HEK293 (cell line): ENCODE results near the gene PEAR1.
A peak's percentile ranks its signal among the peaks of the same experiment; 100 is the strongest.

Experiments used
- CTCF ChIA-PET: fragments of 350-600 bp; formaldehyde crosslinking; extraction: SDS; loops from one replicate; lab custom pipeline; 2021; ENCODE audit warnings: antibody characterized with exemption; lab: Yijun Ruan, JAX
- POLR2A ChIA-PET: fragments of 300-600 bp; formaldehyde crosslinking; extraction: SDS; loops from one replicate; lab custom pipeline; 2020; ENCODE audit warnings: antibody characterized with exemption, inconsistent platforms; lab: Yijun Ruan, JAX
- H3K27ac ChIP-seq: fragments of 200-500 bp; sonication (Bioruptor generic); 2 replicates; pipeline ENCODE4 v1.5.1; 2014; ENCODE audit warnings: low read depth, low read length, control low read depth, inconsistent platforms; ENCODE audit errors: extremely low read depth
- H3K36me3 ChIP-seq, 2 experiments: fragments of 200-500 bp in 1 of 2; sonication (Bioruptor generic) in 1 of 2; 1 replicate in 1 of 2; 2 replicates in 1 of 2; pipeline ENCODE4 v1.5.1; 2014 to 2017; ENCODE audit warnings: inconsistent platforms in 2 of 2, low read length in 2 of 2; ENCODE audit not compliant: control insufficient read depth in 2 of 2, insufficient read depth in 1 of 2
- H3K4me1 ChIP-seq: fragments of 200-500 bp; sonication (Bioruptor generic); 2 replicates; pipeline ENCODE4 v1.5.1; 2014; ENCODE audit warnings: mild to moderate bottlenecking, low read length, inconsistent platforms; ENCODE audit not compliant: control insufficient read depth, insufficient read depth
- H3K4me3 ChIP-seq: 2 replicates; pipeline ENCODE4 v1.5.1; 2011; ENCODE audit warnings: low read depth, mild to moderate bottlenecking, control low read depth, low read length, moderate library complexity
- H3K9me3 ChIP-seq: fragments of 200-500 bp; sonication (Bioruptor generic); 2 replicates; pipeline ENCODE4 v1.5.1; 2014; ENCODE audit warnings: low read depth, low read length, inconsistent platforms; ENCODE audit not compliant: control insufficient read depth, insufficient read depth
- ATF2 ChIP-seq: fragments of 450-650 bp; formaldehyde crosslinking; IDR thresholded peaks from 2 replicates; pipeline ENCODE4 v1.5.1; 2016; ENCODE audit warnings: missing biosample characterization, missing genetic modification characterization, low read depth
- GLIS1 ChIP-seq: fragments of 450-650 bp; formaldehyde crosslinking; IDR thresholded peaks from 2 replicates; pipeline ENCODE4 v1.5.1; 2016; ENCODE audit warnings: missing biosample characterization, missing genetic modification characterization
- PRDM4 ChIP-seq: fragments of 450-650 bp; formaldehyde crosslinking; IDR thresholded peaks from 2 replicates; pipeline ENCODE4 v1.5.1; 2017; ENCODE audit warnings: missing biosample characterization, missing genetic modification characterization
- RBAK ChIP-seq: fragments of 450-650 bp; formaldehyde crosslinking; IDR thresholded peaks from 2 replicates; pipeline ENCODE4 v1.5.1; 2016; ENCODE audit warnings: missing biosample characterization, missing genetic modification characterization
- SALL2 ChIP-seq: fragments of 450-650 bp; formaldehyde crosslinking; IDR thresholded peaks from 2 replicates; pipeline ENCODE4 v1.5.0; 2017; ENCODE audit warnings: missing biosample characterization, mild to moderate bottlenecking, missing genetic modification characterization, borderline replicate concordance
- SCRT2 ChIP-seq: fragments of 450-650 bp; formaldehyde crosslinking; IDR thresholded peaks from 2 replicates; pipeline ENCODE4 v1.5.1; 2016; ENCODE audit warnings: missing biosample characterization, missing genetic modification characterization
- SP7 ChIP-seq: fragments of 450-650 bp; formaldehyde crosslinking; IDR thresholded peaks from 2 replicates; pipeline ENCODE4 v1.5.1; 2016; ENCODE audit warnings: missing biosample characterization, missing genetic modification characterization
- ZIC2 ChIP-seq: fragments of 450-650 bp; formaldehyde crosslinking; IDR thresholded peaks from 2 replicates; pipeline ENCODE4 v1.5.1; 2016; ENCODE audit warnings: missing biosample characterization, missing genetic modification characterization
- ZNF184 ChIP-seq: fragments of 450-650 bp; IDR thresholded peaks from 2 replicates; pipeline ENCODE4 v1.5.1; 2018; ENCODE audit warnings: missing biosample characterization, mild to moderate bottlenecking, missing genetic modification characterization
- ZNF366 ChIP-seq: fragments of 450-650 bp; formaldehyde crosslinking; conservative IDR thresholded peaks from 2 replicates; pipeline ENCODE4 v1.5.1; 2016; ENCODE audit warnings: missing biosample characterization, missing genetic modification characterization
- ZNF416 ChIP-seq: fragments of 450-650 bp; formaldehyde crosslinking; IDR thresholded peaks from 2 replicates; pipeline ENCODE4 v1.5.1; 2016; ENCODE audit warnings: missing biosample characterization, missing genetic modification characterization
- ZNF501 ChIP-seq: fragments of 450-650 bp; formaldehyde crosslinking; IDR thresholded peaks from 2 replicates; pipeline ENCODE4 v1.5.1; 2016; ENCODE audit warnings: missing biosample characterization, missing genetic modification characterization
- ZNF518A ChIP-seq: fragments of 450-650 bp; formaldehyde crosslinking; conservative IDR thresholded peaks from 2 replicates; pipeline ENCODE4 v1.5.1; 2016; ENCODE audit warnings: low read depth, missing biosample characterization, missing genetic modification characterization
- ZNF571 ChIP-seq: fragments of 450-650 bp; formaldehyde crosslinking; IDR thresholded peaks from 2 replicates; pipeline ENCODE4 v1.5.0; 2017; ENCODE audit warnings: missing biosample characterization, missing genetic modification characterization
- ZNF623 ChIP-seq: fragments of 450-650 bp; formaldehyde crosslinking; IDR thresholded peaks from 2 replicates; pipeline ENCODE4 v1.5.1; 2016; ENCODE audit warnings: missing biosample characterization, missing genetic modification characterization
- ZNF660 ChIP-seq: fragments of 450-650 bp; IDR thresholded peaks from 2 replicates; pipeline ENCODE4 v1.5.1; 2018; ENCODE audit warnings: missing biosample characterization, mild to moderate bottlenecking, missing genetic modification characterization
- ZNF747 ChIP-seq: fragments of 450-650 bp; formaldehyde crosslinking; IDR thresholded peaks from 2 replicates; pipeline ENCODE4 v1.5.1; 2016; ENCODE audit warnings: missing biosample characterization, missing genetic modification characterization
- ZNF768 ChIP-seq: fragments of 450-650 bp; formaldehyde crosslinking; IDR thresholded peaks from 2 replicates; pipeline ENCODE4 v1.5.1; 2018; ENCODE audit warnings: missing biosample characterization, mild to moderate bottlenecking, missing genetic modification characterization
- TF ChIP-seq, protein P1 (sequence below): fragments of 450-650 bp; formaldehyde crosslinking; IDR thresholded peaks from 2 replicates; pipeline ENCODE4 v1.5.1; 2017; ENCODE audit warnings: missing biosample characterization, missing genetic modification characterization
- TF ChIP-seq, protein P2 (sequence below): fragments of 450-650 bp; formaldehyde crosslinking; IDR thresholded peaks from 2 replicates; pipeline ENCODE4 v1.5.1; 2016; ENCODE audit warnings: missing biosample characterization, missing genetic modification characterization, low read depth

Gene PEAR1

GRCh38 chr1:156887734-156888133 is 5.8 kb upstream of the PEAR1 start:
- TF ChIP-seq ZIC2 (tag by site-specific recombination) (0 out of 2 replicates have a peak, but pooled peaks have one; percentile 18), GLIS1 (peak; percentile 73), ATF2 (tag by site-specific recombination) (no peak)
- TF ChIP-seq, protein P1, sequence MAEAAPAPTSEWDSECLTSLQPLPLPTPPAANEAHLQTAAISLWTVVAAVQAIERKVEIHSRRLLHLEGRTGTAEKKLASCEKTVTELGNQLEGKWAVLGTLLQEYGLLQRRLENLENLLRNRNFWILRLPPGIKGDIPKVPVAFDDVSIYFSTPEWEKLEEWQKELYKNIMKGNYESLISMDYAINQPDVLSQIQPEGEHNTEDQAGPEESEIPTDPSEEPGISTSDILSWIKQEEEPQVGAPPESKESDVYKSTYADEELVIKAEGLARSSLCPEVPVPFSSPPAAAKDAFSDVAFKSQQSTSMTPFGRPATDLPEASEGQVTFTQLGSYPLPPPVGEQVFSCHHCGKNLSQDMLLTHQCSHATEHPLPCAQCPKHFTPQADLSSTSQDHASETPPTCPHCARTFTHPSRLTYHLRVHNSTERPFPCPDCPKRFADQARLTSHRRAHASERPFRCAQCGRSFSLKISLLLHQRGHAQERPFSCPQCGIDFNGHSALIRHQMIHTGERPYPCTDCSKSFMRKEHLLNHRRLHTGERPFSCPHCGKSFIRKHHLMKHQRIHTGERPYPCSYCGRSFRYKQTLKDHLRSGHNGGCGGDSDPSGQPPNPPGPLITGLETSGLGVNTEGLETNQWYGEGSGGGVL (tag by site-specific recombination) = 0 out of 2 replicates have a peak, but pooled peaks have one; percentile 29
- Histone ChIP-seq H3K27ac (no peak overlapping the region), H3K4me1 (no peaks in the 10 kb centered on the region), H3K36me3 (no peaks in the 10 kb centered on the region), H3K4me3 (no peak overlapping the region), H3K9me3 (no peaks in the 10 kb centered on the region)
- ChIA-PET POLR2A (interaction anchor here (0.9 to 1.4 kb wide), 2 partner anchors 28 to 46 kb away, joined by 5 to 8 read pairs; partner anchors contain the start of gene NTRK1), CTCF (interaction anchor here (0.5 to 10.2 kb wide), 7 partner anchors 37 to 207 kb away, joined by 4 to 199 read pairs (median 11); partner anchors contain the start of gene LRRC71)

- no peaks in the 10 kb centered on the region for H3K9me3 ChIP-seq
- no peaks in the 10 kb centered on the region for H3K36me3 ChIP-seq
- H3K4me3 ChIP-seq = no peak overlapping the region
- ChIA-PET CTCF (interaction anchor here (0.6 to 10.2 kb wide), 43 partner anchors 8 to 267 kb away, joined by 3 to 199 read pairs (median 6); partner anchors contain the start of genes INSRR, ISG20L2, LRRC71 and METTL25B), POLR2A (interaction anchor here (0.6 to 1.3 kb wide), 6 partner anchors 36 to 184 kb away, joined by 3 to 5 read pairs (median 3); partner anchors contain the start of genes ISG20L2 and METTL25B)
- no peaks in the 10 kb centered on the region for H3K4me1 ChIP-seq
- H3K27ac ChIP-seq = no peak overlapping the region
- TF ChIP-seq, protein P2, sequence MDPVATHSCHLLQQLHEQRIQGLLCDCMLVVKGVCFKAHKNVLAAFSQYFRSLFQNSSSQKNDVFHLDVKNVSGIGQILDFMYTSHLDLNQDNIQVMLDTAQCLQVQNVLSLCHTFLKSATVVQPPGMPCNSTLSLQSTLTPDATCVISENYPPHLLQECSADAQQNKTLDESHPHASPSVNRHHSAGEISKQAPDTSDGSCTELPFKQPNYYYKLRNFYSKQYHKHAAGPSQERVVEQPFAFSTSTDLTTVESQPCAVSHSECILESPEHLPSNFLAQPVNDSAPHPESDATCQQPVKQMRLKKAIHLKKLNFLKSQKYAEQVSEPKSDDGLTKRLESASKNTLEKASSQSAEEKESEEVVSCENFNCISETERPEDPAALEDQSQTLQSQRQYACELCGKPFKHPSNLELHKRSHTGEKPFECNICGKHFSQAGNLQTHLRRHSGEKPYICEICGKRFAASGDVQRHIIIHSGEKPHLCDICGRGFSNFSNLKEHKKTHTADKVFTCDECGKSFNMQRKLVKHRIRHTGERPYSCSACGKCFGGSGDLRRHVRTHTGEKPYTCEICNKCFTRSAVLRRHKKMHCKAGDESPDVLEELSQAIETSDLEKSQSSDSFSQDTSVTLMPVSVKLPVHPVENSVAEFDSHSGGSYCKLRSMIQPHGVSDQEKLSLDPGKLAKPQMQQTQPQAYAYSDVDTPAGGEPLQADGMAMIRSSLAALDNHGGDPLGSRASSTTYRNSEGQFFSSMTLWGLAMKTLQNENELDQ (tag by site-specific recombination) = no peak
- TF ChIP-seq ZNF366 (tag by site-specific recombination) = 0 out of 2 replicates have a peak, but pooled peaks have one; percentile 44
- no peak for TF ChIP-seq ZNF747 (tag by site-specific recombination)
- no peak for TF ChIP-seq ZNF416
- no peak for TF ChIP-seq ZNF501
- peak; percentile 84 for TF ChIP-seq ZNF660 (tag by site-specific recombination)
- no peak for TF ChIP-seq RBAK (tag by site-specific recombination)
- 0 out of 2 replicates have a peak, but pooled peaks have one; percentile 53 for TF ChIP-seq SP7 (tag by site-specific recombination)
- TF ChIP-seq ZNF623 (tag by site-specific recombination) = no peak
- TF ChIP-seq SALL2 (tag by site-specific recombination) = no peak
- no peak for TF ChIP-seq ZNF184 (tag by site-specific recombination)
- TF ChIP-seq ZNF768 (tag by site-specific recombination) = no peak
- no peak for TF ChIP-seq ZNF571 (tag by site-specific recombination)
- no peak for TF ChIP-seq PRDM4 (tag by site-specific recombination)
- peak; percentile 80 for TF ChIP-seq ZNF518A (tag by site-specific recombination)
- no peak for TF ChIP-seq SCRT2
Observed at GRCh38 chr1:156889802-156890580, 3.5 kb upstream of the PEAR1 start.
